WTC11 (cell line): ENCODE measurements around the gene MEN1.

ENCODE experiments used
- CREB1 ChIP-seq: sonication (generic); formaldehyde crosslinking; IDR thresholded peaks from 2 replicates; pipeline ENCODE4 v1.8.0; 2023; ENCODE audit warnings: mild to moderate bottlenecking, missing genetic modification reagents
- CTCF ChIP-seq: fragments of 200-600 bp; IDR thresholded peaks from 2 replicates; pipeline ENCODE4 v1.8.0; 2022; ENCODE audit warnings: antibody characterized with exemption
- FOXK1 ChIP-seq: sonication (generic); formaldehyde crosslinking; IDR thresholded peaks from 2 replicates; pipeline ENCODE4 v1.8.0; 2022; ENCODE audit warnings: mild to moderate bottlenecking, moderate library complexity, missing genetic modification reagents
- IRF1 ChIP-seq: sonication (generic); formaldehyde crosslinking; IDR thresholded peaks from 2 replicates; pipeline ENCODE4 v1.8.0; 2023; ENCODE audit warnings: missing genetic modification reagents

- TF ChIP-seq FOXK1 (CRISPR knock-in tag) (no peak), CTCF (no peak), IRF1 (CRISPR knock-in tag) (no peak), CREB1 (CRISPR knock-in tag) (no peak)
Observed at GRCh38 chr11:64817476-64817875, 7.1 kb upstream of the MEN1 start.
